GM12801 (cell line): ENCODE data around the gene RNF133.

ENCODE experiments used
- TF ChIP-seq, protein P1 (sequence below): IDR thresholded peaks from one replicate; pipeline ENCODE4 v1.5.1; 2011; ENCODE audit warnings: control low read depth; ENCODE audit not compliant: insufficient read length; ENCODE audit errors: extremely low read depth

RNF133 gene, protein sequence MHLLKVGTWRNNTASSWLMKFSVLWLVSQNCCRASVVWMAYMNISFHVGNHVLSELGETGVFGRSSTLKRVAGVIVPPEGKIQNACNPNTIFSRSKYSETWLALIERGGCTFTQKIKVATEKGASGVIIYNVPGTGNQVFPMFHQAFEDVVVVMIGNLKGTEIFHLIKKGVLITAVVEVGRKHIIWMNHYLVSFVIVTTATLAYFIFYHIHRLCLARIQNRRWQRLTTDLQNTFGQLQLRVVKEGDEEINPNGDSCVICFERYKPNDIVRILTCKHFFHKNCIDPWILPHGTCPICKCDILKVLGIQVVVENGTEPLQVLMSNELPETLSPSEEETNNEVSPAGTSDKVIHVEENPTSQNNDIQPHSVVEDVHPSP

DNA sequence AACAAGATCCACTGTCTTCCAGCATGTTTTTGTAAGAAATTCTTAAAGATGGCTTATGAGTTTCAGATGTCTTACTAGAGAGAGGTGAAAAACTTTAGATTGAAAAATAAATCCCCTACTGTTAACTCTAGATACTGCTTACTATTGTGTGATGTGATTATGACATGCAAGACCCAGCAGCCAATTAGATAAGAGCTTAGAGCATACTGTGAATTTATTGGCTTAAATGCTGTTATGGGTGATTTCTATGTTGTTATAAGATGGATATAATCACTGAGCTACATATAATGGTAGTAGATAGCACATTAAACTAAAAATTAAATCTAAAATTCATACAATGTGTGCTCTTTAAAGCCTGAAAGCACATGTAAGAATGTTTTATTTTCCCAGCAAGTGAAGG, at the start of gene RNF133:
TSS of gene RNF133 (minus strand) at position 101 of the 400 bp plus-strand sequence. CDS start 199 bp downstream, outside the sequence.
- TF ChIP-seq, protein P1, sequence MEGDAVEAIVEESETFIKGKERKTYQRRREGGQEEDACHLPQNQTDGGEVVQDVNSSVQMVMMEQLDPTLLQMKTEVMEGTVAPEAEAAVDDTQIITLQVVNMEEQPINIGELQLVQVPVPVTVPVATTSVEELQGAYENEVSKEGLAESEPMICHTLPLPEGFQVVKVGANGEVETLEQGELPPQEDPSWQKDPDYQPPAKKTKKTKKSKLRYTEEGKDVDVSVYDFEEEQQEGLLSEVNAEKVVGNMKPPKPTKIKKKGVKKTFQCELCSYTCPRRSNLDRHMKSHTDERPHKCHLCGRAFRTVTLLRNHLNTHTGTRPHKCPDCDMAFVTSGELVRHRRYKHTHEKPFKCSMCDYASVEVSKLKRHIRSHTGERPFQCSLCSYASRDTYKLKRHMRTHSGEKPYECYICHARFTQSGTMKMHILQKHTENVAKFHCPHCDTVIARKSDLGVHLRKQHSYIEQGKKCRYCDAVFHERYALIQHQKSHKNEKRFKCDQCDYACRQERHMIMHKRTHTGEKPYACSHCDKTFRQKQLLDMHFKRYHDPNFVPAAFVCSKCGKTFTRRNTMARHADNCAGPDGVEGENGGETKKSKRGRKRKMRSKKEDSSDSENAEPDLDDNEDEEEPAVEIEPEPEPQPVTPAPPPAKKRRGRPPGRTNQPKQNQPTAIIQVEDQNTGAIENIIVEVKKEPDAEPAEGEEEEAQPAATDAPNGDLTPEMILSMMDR = no peak

DNA sequence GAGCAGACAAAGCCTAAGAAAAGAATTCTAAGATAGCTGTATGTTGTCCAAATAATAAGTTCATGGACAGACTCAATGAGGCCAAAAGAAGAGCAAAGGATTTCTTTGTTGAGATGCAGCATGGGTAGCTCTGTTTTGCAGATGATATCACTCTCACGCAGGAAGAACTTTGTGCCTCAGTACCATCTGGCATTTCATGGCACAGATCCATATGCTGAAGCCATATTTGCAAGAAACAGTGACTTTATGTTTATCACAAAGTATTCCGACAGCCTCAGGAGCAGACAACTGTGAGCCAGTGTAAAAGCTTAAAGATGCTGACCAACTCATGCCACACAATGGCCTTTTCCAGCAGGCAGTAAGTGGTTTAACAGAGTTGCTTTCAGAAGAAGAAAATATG, 49.3 kb upstream of the RNF133 start:
- TF ChIP-seq, protein P1 = no peak

DNA sequence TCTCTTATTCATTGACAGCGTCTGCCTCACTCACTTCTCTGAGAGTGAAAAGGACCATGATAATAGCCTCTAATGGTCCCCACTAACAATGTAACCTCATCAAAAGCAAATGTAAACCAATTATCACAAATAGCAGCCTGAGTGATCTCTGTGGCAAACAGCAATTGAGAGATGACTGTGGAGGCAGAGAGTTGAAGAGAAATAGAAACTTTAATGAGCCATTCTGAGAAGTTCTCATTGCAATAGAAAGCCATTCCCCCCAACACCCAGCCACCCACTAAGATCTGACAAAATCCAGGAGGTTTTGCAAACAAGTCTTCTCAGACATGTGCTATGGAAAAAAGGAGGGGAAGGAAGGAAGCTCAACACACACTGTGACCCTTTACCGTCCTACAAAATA, 48.0 kb upstream of the RNF133 start:
- TF ChIP-seq, protein P1 = no peak

DNA sequence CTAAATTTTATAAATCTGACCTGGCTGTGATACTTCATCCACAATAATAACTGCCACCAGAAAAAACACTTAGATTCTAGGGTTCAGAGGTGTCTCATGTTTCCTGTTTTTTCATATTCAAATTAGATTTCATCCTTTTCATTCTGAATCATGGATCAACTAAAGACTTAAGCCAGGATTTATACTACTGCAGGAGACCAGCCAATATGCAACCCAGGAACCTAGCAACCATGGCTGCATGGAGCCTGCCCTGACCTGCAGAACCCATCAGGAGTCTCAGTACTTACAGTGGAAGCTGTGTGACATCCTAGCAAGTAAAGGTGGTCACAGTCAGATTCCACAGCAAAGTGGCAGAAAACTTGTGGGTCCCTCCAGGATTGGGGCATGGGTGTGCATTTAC, 44.3 kb upstream of the RNF133 start:
- TF ChIP-seq, protein P1 = no peak

DNA sequence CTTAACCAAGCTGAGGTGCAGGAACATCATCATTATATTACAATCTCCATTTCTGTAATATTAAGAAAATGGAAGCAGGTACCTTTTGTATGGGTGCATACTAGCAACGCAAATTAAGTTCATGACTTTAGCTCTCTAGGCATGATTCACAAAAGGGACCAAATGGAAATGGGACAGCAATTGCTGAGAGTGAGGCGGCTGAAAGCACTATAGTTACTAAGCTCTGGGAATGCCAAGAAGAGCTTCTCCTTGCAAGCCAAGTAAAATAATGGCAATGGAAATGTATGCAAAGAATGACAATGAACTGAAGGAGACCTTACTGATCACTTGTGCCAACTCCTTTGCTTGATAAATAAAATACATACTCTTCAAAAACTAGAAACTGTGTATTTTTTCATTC, 40.0 kb upstream of the RNF133 start:
- TF ChIP-seq, protein P1 = no peak

DNA sequence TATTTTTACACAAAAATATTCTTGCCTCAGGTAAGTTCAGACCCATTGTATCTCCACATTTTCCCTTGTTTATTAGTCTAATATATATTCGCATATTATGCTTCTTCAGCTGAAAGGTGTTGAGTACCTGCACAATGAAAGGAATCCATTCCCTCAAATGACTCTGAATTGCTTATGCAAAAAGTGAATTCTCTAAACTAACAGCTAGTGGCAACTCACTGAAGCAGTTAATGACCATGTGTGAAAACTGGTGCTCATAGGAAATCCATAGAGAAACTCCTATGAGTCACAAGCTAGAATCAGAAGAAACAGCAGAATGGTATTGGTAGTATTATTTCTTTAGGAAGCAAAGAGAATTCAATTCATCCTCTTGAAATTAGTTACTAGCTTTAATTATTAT, 37.3 kb upstream of the RNF133 start:
- TF ChIP-seq, protein P1 = no peak

DNA sequence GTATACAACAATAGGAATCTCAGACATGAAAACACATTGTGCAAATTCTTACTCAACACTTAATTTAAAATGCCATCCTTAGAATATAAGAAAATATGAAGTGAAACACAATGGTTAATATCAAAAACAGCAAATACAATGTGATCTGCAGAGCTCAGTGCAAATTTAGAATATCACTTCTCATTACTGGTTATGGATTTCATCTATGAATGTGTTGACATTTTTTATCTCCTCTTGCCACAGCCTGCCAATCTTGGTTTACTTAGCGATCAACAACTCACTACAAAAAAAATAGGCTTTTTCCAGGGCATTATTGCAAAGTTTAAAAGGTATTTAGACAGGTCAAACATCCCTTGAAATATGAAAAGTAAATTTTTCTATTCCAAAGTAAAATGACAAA, 28.8 kb upstream of the RNF133 start:
- TF ChIP-seq, protein P1 = no peak

DNA sequence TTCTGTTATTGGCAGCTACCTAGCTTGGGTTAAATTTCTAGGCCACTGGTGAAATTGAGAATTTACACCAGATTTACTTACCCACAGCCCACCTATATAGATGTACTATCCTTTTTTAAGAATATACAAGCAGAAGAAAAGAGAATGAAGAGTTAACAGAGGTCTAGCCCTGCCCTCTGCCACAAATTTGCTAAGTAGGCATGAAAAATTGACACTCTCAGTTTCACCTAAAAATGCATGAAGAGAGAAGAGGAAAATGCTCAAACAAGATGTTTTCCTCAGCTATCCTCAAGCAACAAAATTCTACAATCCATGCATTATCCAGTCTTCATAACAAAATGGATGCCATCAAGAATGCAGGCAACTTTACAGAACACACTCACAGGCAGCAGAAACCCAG, 28.4 kb upstream of the RNF133 start:
- TF ChIP-seq, protein P1 = no peak
